Epithelial cell of proximal tubule (primary cell): ENCODE results near the gene SCFD2. TPM values are rescaled to one million over a fixed set of nuclear protein-coding genes. Genes with fewer than 3 reads are reported as not detected.

ENCODE experiments used
- DNase-seq: peaks from one replicate; pipeline ENCODE4 v3.0.0-alpha.2; 2011; ENCODE audit warnings: low read depth
- H3K4me3 ChIP-seq: 2 replicates; pipeline ENCODE4 v1.5.1; 2011; ENCODE audit warnings: low read depth, mild to moderate bottlenecking, low read length
- total RNA-seq: library from RNA; depleted of rRNA; stranded (reverse); fragments of >200 nt; gene quantifications from 2 replicates; pipeline ENCODE4 v1.2.3, GENCODE V29; 2015
- TF ChIP-seq, protein P1 (sequence below): conservative IDR thresholded peaks from 2 replicates; pipeline ENCODE4 v1.5.1; 2012; ENCODE audit warnings: low read depth, mild to moderate bottlenecking, low read length

The SCFD2 gene
- total RNA-seq, 1 donor from 2014 or later, result 8.9 TPM

DNA sequence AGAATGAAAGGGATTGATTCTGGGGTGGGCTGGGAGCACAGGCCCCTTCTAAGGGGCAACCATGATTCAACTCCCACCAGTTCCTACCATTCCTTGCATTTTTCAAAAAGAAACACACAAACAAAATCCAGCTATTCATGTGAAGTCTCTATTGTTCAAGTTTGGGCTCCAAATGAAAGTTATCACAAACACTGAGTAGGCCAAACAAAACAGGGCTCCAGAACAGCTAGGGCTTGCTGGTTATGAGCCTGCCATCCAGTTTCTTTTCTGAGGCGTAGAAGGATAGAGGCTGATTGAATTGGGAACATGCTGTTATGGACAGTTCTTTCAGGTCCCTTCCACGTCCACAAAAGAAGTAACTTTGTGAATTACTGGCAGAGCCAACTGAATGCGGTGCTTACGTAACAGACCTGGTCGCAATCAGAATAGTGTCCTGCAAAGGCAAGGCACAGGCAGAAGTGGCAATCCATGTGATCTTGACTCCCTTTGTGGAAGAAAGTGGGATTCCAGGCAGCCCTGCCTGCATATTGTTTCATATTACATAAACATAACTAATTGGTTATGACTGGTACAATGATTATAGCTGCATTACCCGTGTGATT, 244.5 kb downstream of the SCFD2 start:
- DNase-seq, result no peak
- TF ChIP-seq, protein P1, sequence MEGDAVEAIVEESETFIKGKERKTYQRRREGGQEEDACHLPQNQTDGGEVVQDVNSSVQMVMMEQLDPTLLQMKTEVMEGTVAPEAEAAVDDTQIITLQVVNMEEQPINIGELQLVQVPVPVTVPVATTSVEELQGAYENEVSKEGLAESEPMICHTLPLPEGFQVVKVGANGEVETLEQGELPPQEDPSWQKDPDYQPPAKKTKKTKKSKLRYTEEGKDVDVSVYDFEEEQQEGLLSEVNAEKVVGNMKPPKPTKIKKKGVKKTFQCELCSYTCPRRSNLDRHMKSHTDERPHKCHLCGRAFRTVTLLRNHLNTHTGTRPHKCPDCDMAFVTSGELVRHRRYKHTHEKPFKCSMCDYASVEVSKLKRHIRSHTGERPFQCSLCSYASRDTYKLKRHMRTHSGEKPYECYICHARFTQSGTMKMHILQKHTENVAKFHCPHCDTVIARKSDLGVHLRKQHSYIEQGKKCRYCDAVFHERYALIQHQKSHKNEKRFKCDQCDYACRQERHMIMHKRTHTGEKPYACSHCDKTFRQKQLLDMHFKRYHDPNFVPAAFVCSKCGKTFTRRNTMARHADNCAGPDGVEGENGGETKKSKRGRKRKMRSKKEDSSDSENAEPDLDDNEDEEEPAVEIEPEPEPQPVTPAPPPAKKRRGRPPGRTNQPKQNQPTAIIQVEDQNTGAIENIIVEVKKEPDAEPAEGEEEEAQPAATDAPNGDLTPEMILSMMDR, result no peak
- H3K4me3 ChIP-seq, result no peak overlapping the region

DNA sequence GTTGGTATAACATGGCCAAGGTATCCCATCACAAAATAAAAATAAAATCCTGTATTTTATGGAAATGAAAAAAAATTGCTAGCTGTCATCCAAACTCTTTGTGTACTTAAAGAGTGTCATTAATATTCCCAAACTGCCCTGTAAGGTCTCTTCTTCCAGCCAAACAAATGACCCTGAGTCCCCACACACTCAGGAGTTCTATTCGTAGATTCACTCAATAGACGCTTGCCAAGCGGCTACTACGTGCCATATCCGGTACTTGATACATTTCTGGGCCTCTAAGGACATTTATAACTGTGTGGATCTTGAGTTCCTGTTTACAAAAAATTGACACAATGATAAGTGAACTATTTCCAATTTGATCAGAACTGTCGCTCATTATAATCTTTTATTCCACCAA, 245.1 kb downstream of the SCFD2 start:
- TF ChIP-seq, protein P1, result no peak
- H3K4me3 ChIP-seq, result no peak overlapping the region
- no peak for DNase-seq

DNA sequence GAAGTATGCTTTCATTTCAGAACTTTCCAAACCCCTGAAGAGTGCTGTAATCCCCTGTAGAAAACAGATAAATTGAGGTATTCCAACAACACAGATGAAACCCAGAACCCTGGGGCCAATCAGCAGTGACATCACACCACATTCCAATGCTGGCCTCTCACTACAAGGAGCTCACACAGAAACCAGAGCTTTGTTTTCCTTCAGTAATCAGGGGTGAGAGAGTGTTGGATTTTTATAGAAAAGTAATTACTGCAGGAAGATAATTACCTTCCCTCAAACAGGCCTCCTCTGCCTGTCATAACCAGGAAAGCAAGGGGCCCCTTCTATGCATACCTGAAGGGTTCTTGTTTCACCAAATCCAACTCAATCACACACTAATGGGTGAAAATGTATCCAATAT, 246.2 kb downstream of the SCFD2 start:
- no peak overlapping the region for H3K4me3 ChIP-seq
- TF ChIP-seq, protein P1, result no peak
- DNase-seq, result peak; percentile 43

DNA sequence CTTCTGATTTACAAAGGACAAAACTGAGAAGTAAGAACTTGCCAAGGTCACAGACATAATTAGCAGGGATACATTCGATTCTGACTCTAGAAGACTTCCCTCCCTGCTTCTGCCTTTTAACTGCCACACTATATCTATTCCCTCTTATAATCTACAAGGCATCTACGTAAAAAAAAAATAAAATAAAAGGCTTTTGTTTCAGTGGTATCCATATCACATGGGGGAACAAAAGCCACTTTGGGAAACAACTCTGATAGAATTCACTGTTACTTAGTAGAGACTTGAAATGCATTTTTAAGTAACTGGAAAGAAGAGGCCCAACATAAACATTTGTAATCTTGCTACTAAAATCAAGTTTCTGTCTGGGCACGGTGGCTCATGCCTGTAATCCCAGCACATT, 247.2 kb downstream of the SCFD2 start:
- TF ChIP-seq, protein P1, result no peak
- DNase-seq, result no peak
- H3K4me3 ChIP-seq, result no peak overlapping the region

DNA sequence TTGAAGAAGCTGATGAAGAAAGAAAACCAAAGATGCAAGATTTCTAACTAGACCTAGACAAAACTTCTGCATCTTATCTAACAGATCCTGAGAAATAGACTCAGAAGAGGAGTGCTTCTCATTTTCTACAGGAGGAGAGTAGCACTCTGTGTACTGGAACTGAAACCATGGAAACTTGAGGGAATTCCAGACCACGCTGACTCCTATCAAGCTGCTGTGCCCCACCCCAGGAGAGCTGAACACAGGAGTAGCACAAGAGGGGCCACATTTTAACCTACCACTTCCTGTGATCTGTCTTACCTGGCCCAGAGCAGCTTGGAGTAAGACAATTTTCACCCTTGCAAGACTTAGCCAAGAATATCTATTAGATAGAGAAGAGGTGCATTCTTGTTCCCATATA, 248.9 kb downstream of the SCFD2 start:
- no peak for DNase-seq
- TF ChIP-seq, protein P1, result no peak
- H3K4me3 ChIP-seq, result no peak overlapping the region

DNA sequence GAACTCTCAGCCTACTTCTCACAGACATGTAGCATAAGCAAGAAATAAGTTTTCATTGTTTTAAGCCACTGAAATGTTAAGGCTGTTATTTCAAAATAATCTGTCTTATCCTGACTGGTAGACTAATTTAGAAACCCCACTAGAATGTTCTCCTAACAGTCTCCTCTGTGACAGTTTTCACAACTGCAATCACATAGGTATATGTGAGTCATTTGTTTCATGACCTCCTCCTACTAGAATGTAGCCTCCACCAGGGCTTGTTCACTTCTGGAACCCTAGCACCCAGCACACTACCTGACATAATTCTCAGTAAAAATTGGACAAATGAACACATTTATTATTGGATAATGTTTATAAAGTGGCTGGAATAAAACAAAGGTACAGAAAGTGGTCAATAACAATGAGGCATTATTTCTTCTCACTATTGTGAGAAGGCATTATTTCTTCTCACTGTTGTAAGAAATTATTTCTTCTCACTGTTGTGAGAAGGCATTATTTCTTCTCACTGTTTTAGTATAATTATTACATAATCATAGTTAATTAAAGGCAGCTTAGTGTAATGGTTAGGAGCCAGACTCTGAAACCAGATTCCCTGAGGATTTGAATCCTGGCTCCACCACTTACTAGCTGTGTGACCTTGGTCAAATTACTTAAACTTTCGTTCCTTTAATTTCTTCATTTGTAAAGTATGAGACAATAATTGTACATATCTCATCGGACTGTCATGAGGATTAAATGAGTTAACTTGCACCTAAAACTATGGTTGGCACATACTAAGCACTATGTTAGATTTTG, 252.2 kb downstream of the SCFD2 start:
- no peak for DNase-seq
- no peak overlapping the region for H3K4me3 ChIP-seq
- TF ChIP-seq, protein P1, result no peak
